Activated naive CD8-positive, alpha-beta T cell treated with anti-CD3 and anti-CD28 coated beads for 36 hours (primary cell): ENCODE measurements around the gene VSIG10. TPM values are rescaled to one million over a fixed set of nuclear protein-coding genes. Genes with fewer than 3 reads are reported as not detected.

Source experiments
- total RNA-seq, 2 experiments: library from RNA; stranded (reverse); gene quantifications; one replicate each; pipeline ENCODE4 v1.2.3, GENCODE V29; 2021

Gene VSIG10
- total RNA-seq, 2 experiments from 2014 or later, result 5.9 TPM

Other genes starting within 250 kb of the VSIG10 start
- not detected for gene KSR2, start 135.0 kb downstream of the VSIG10 start, total RNA-seq
- gene RFC5, start 87.3 kb downstream of the VSIG10 start, total RNA-seq, result 10 to 100 TPM; 71.7 to 72.5 TPM
- 10 to 100 TPM; 37.7 to 41.6 TPM for gene WSB2, start 42.8 kb downstream of the VSIG10 start, total RNA-seq
- gene PEBP1, start 32.1 kb upstream of the VSIG10 start, total RNA-seq, result 100 to 1,000 TPM; 147 to 149 TPM